Neuronal stem cell (in vitro differentiated cells): ENCODE data around the gene PCMTD2.

Experiments used
- DNase-seq: peaks from one replicate; pipeline ENCODE4 v3.0.0-alpha.2; 2013; ENCODE audit warnings: low spot score
- H2AFZ ChIP-seq: one replicate; pipeline ENCODE4 v1.6.1; 2013; ENCODE audit warnings: mild to moderate bottlenecking, low read length, inconsistent platforms
- H2AK5ac ChIP-seq: 2 replicates; pipeline ENCODE4 v1.6.1; 2013; ENCODE audit warnings: low read depth, mild to moderate bottlenecking, inconsistent platforms, low read length, moderate library complexity, mixed read lengths
- H2BK120ac ChIP-seq: 2 replicates; pipeline ENCODE4 v1.6.1; 2013; ENCODE audit warnings: low read depth, mild to moderate bottlenecking, inconsistent platforms, low read length, moderate library complexity, mixed read lengths
- H2BK12ac ChIP-seq: one replicate; pipeline ENCODE4 v1.6.1; 2013; ENCODE audit warnings: low read length, inconsistent platforms
- H2BK15ac ChIP-seq: 2 replicates; pipeline ENCODE4 v1.6.1; 2013; ENCODE audit warnings: mild to moderate bottlenecking, low read length, inconsistent platforms, mixed read lengths
- H2BK5ac ChIP-seq: one replicate; pipeline ENCODE4 v1.6.1; 2013; ENCODE audit warnings: inconsistent platforms, mild to moderate bottlenecking, low read length, moderate library complexity
- H3K14ac ChIP-seq: one replicate; pipeline ENCODE4 v1.6.1; 2013; ENCODE audit warnings: low read length, inconsistent platforms
- H3K18ac ChIP-seq: 2 replicates; pipeline ENCODE4 v1.6.1; 2013; ENCODE audit warnings: low read length, inconsistent platforms
- H3K23ac ChIP-seq: 2 replicates; pipeline ENCODE4 v1.6.1; 2013; ENCODE audit warnings: low read depth, mild to moderate bottlenecking, mixed read lengths, low read length, inconsistent platforms; ENCODE audit not compliant: poor library complexity
- H3K27ac ChIP-seq: replicated peaks from 3 replicates; pipeline ENCODE4 v1.5.1; 2013; ENCODE audit warnings: low read length, inconsistent platforms
- H3K27me3 ChIP-seq, 3 experiments: 2 replicates each; pipeline ENCODE4 v1.6.1; 2013; ENCODE audit warnings: low read length in 3 of 3, mild to moderate bottlenecking in 2 of 3, inconsistent platforms in 1 of 3, low read depth in 1 of 3, mixed read lengths in 1 of 3, moderate library complexity in 1 of 3; ENCODE audit not compliant: control insufficient read depth in 3 of 3, insufficient read depth in 3 of 3
- H3K36me3 ChIP-seq, 2 donors: replicated peaks in 1 of 2; 2 replicates each; pipeline ENCODE4 v1.6.1; 2013; ENCODE audit warnings: low read length in 2 of 2; ENCODE audit not compliant: control insufficient read depth in 2 of 2, insufficient read depth in 2 of 2
- H3K4ac ChIP-seq: 2 replicates; pipeline ENCODE4 v1.6.1; 2013; ENCODE audit warnings: inconsistent platforms, mild to moderate bottlenecking, low read length, moderate library complexity
- H3K4me1 ChIP-seq, 2 donors: 1 replicate in 1 of 2; 2 replicates in 1 of 2; pipeline ENCODE4 v1.6.1; 2013; ENCODE audit warnings: low read length in 2 of 2, low read depth in 1 of 2; ENCODE audit not compliant: control insufficient read depth in 2 of 2, insufficient read depth in 1 of 2
- H3K4me2 ChIP-seq: one replicate; pipeline ENCODE4 v1.6.1; 2013; ENCODE audit warnings: mild to moderate bottlenecking, low read length, inconsistent platforms; ENCODE audit not compliant: insufficient read depth, poor library complexity, severe bottlenecking
- H3K4me3 ChIP-seq, 2 donors: 2 replicates each; pipeline ENCODE4 v1.5.1; 2013; ENCODE audit warnings: low read length in 2 of 2, mild to moderate bottlenecking in 2 of 2, inconsistent platforms in 1 of 2, moderate library complexity in 1 of 2
- H3K79me1 ChIP-seq: one replicate; pipeline ENCODE4 v1.6.1; 2013; ENCODE audit warnings: low read depth, mild to moderate bottlenecking, inconsistent platforms, low read length, moderate library complexity
- H3K9ac ChIP-seq: one replicate; pipeline ENCODE4 v1.6.1; 2013; ENCODE audit warnings: mild to moderate bottlenecking, low read depth, low read length, inconsistent platforms; ENCODE audit not compliant: poor library complexity
- H3K9me3 ChIP-seq, 2 donors: replicated peaks in 1 of 2; 2 replicates each; pipeline versions ENCODE3 to v1.6.1; 2013; ENCODE audit warnings: low read length in 2 of 2, mild to moderate bottlenecking in 2 of 2, inconsistent platforms in 1 of 2, low read depth in 1 of 2, mixed read lengths in 1 of 2, moderate library complexity in 1 of 2; ENCODE audit not compliant: control insufficient read depth in 2 of 2, insufficient read depth in 1 of 2
- H4K8ac ChIP-seq: one replicate; pipeline ENCODE4 v1.6.1; 2013; ENCODE audit warnings: low read depth, mild to moderate bottlenecking, inconsistent platforms, low read length, moderate library complexity
- H4K91ac ChIP-seq: one replicate; pipeline ENCODE4 v1.6.1; 2013; ENCODE audit warnings: low read length, low read depth, mild to moderate bottlenecking, inconsistent platforms; ENCODE audit not compliant: poor library complexity
- WGBS, 2 donors: extraction: QIAGEN DNeasy Blood & Tissue Kit; methylation state at CpG; one replicate each; pipeline ENCODE4 v1.1.7; 2013; ENCODE audit warnings: missing lambda C conversion rate in 2 of 2, mixed read lengths in 1 of 2; ENCODE audit not compliant: insufficient read length in 2 of 2, insufficient replicate concordance in 1 of 2; ENCODE audit errors: extremely low coverage in 2 of 2; 5-methylcytosine and 5-hydroxymethylcytosine counted together

Gene PCMTD2

DNA sequence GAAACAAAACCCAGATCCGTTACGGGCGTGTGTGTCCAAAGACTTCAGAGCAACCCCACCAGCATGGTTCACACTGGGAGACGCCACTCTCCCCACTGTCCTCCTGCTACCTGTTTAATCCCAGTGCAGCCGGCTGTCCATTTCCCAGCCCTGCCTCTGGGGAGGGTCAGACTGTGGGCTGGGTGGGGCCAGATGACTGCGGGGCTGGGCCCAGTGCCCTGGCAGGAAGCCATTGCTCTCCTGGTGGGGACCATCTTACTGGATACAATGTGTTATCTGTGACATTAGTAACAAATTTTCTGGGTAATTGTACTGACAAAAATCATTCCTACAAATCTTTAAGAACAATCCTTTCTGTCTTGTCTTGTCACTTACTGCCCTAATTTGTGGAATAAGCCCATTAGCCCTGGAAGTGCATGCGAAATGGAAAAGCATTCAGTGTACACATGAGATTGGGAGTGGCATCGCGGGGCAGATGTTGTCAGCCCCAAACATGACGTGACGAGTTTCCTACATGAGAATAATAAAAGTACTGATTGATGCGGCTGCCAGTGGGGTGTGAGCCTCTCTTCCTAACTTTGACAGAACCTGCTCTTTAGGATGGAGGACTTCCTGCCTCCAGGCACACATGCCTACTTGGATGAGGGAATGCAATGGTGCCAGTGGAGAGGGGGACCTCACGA lies 37.9 kb upstream of the PCMTD2 start:
- peaks cover 4 to 11% of the 10 kb centered on the region in 2 donors for H3K4me1 ChIP-seq
- no peak overlapping the region for H3K4ac ChIP-seq
- DNase-seq = no peak
- H4K91ac ChIP-seq = no peak overlapping the region
- H3K36me3 ChIP-seq = no peaks in the 10 kb centered on the region
- H2AK5ac ChIP-seq = no peak overlapping the region
- no peak overlapping the region for H2BK120ac ChIP-seq
- no peak overlapping the region for H4K8ac ChIP-seq
- WGBS, 2 donors = no CpG with 5 or more reads among the region's 13 CpGs
- H3K27ac ChIP-seq = no peak overlapping the region
- H3K27me3 ChIP-seq = peaks cover 0 to 48% (median 0%) of the 10 kb centered on the region in 3 experiments
- no peak overlapping the region for H2BK12ac ChIP-seq
- H3K9ac ChIP-seq = no peak overlapping the region
- no peak overlapping the region for H2BK5ac ChIP-seq
- no peak overlapping the region for H3K23ac ChIP-seq
- no peaks in the 10 kb centered on the region for H3K79me1 ChIP-seq
- H3K14ac ChIP-seq = no peak overlapping the region
- no peak overlapping the region for H3K4me2 ChIP-seq
- no peaks in the 10 kb centered on the region for H3K9me3 ChIP-seq
- no peak overlapping the region for H3K18ac ChIP-seq
- no peak overlapping the region for H3K4me3 ChIP-seq
- no peak overlapping the region for H2AFZ ChIP-seq
- no peak overlapping the region for H2BK15ac ChIP-seq

DNA sequence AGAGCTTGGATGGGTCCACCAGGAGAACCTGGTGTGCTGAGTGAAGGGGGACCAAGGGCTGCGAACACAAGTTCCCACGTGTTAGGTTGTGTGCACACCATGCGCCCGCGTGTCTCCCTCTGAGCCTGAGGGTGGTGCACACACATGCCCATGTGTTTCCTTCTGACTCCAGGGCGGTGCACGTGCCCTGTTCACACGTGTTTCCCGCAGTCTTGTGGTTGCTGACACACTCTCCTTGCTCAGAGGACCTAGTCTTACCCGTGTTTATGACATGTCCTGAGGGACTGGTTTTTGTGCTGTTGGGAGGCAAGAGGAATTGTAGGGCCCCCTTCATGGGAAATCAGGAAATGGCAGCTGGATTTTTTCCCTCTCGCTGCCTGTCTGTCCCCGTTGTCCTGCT lies 36.3 kb upstream of the PCMTD2 start:
- WGBS, 2 donors = no CpG with 5 or more reads among the region's 12 CpGs
- H3K27me3 ChIP-seq = peaks cover 0 to 44% (median 0%) of the 10 kb centered on the region in 3 experiments

DNA sequence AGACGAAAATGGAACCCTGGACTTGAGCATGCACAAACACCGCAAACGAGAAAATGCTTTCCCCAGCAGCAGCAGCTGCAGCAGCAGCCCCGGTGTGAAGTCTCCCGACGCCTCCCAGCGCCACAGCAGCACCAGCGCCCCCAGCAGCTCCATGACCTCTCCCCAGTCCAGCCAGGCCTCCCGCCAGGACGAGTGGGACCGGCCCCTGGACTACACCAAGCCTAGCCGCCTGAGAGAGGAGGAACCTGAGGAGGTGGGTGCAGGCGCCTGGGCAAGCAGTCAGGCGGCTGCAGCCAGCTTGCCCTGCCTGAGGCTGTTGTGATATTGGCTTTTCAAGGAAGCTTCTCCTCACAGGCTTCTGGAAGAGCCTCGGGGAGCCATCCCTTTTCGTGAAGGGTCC lies 35.8 kb upstream of the PCMTD2 start:
- H3K23ac ChIP-seq = peak overlapping the region; percentile 52
- H3K14ac ChIP-seq = no peak overlapping the region
- no peaks in the 10 kb centered on the region for H3K9me3 ChIP-seq
- no peak overlapping the region for H2BK120ac ChIP-seq
- H3K4ac ChIP-seq = no peak overlapping the region
- H2AK5ac ChIP-seq = peak overlapping the region; percentile 68
- no peaks in the 10 kb centered on the region for H3K79me1 ChIP-seq
- no CpG with 5 or more reads among the region's 16 CpGs for WGBS, 2 donors
- H3K4me2 ChIP-seq = peak overlapping the region; percentile 31
- H3K27ac ChIP-seq = no peak overlapping the region
- H2AFZ ChIP-seq = no peak overlapping the region
- no peak overlapping the region for H3K18ac ChIP-seq
- H4K91ac ChIP-seq = no peak overlapping the region
- H2BK5ac ChIP-seq = no peak overlapping the region
- no peak overlapping the region for H4K8ac ChIP-seq
- no peak overlapping the region for H2BK12ac ChIP-seq
- no peaks in the 10 kb centered on the region for H3K36me3 ChIP-seq
- H3K27me3 ChIP-seq = peaks cover 0 to 44% (median 0%) of the 10 kb centered on the region in 3 experiments
- peaks cover 14 to 22% of the 10 kb centered on the region in 2 donors for H3K4me1 ChIP-seq
- no peak overlapping the region for H3K4me3 ChIP-seq
- peak overlapping the region; percentile 34 for H3K9ac ChIP-seq
- H2BK15ac ChIP-seq = peak overlapping the region; percentile 46
- no peak for DNase-seq

More for the DNA sequence above, 36.3 kb upstream of the PCMTD2 start:
- no peak for DNase-seq
- Histone ChIP-seq H3K4ac (no peak overlapping the region), H3K27ac (no peak overlapping the region), H2BK15ac (no peak overlapping the region), H3K4me1 (peaks cover 14 to 22% of the 10 kb centered on the region in 2 donors), H3K23ac (no peak overlapping the region), H2AFZ (no peak overlapping the region), H2BK120ac (no peak overlapping the region), H3K4me2 (no peak overlapping the region), H3K9me3 (no peaks in the 10 kb centered on the region), H4K8ac (peak overlapping the region; percentile 68), H3K36me3 (no peaks in the 10 kb centered on the region), H3K18ac (peak overlapping the region; percentile 53), H2BK5ac (peak overlapping the region; percentile 29), H3K14ac (no peak overlapping the region), H2AK5ac (peak overlapping the region; percentile 49), H3K4me3 (no peak overlapping the region), H4K91ac (no peak overlapping the region), H3K9ac (no peak overlapping the region), H2BK12ac (no peak overlapping the region), H3K79me1 (no peaks in the 10 kb centered on the region)

DNA sequence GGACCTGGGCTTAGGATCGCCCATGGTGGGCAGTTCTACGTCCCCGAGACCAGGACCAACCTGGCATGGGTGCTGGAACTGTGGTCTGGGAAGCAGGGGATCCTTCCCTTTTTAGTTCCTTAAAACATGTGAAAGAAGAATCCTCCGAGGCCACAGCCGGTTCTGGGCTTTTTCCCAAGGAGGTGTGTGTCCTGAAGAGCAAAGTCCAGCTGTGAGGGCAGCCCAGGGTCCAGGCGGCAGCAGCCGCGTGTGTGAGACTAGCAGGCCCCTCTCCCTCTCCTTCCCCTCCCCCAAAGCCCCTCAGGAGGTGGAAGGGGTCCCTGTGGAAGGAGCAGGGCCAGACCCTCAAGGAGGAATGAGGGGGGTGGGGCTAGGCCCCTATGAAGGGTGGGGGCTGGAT lies 35.1 kb upstream of the PCMTD2 start:
- H2BK12ac ChIP-seq = no peak overlapping the region
- H4K91ac ChIP-seq = no peak overlapping the region
- peak overlapping the region; percentile 70 for H3K18ac ChIP-seq
- no peaks in the 10 kb centered on the region for H3K79me1 ChIP-seq
- no peak overlapping the region for H3K4ac ChIP-seq
- peak overlapping the region; percentile 68 for H2AK5ac ChIP-seq
- no peak overlapping the region for H3K4me2 ChIP-seq
- no peak overlapping the region for H3K23ac ChIP-seq
- H3K27ac ChIP-seq = no peak overlapping the region
- no peak overlapping the region for H3K14ac ChIP-seq
- H3K27me3 ChIP-seq = peaks cover 0 to 41% (median 0%) of the 10 kb centered on the region in 3 experiments
- H4K8ac ChIP-seq = no peak overlapping the region
- DNase-seq = no peak
- H3K4me3 ChIP-seq = no peak overlapping the region
- no peaks in the 10 kb centered on the region for H3K9me3 ChIP-seq
- H2BK15ac ChIP-seq = peak overlapping the region; percentile 46
- H3K36me3 ChIP-seq = no peaks in the 10 kb centered on the region
- peaks cover 14 to 22% of the 10 kb centered on the region in 2 donors for H3K4me1 ChIP-seq
- peak overlapping the region; percentile 63 for H3K9ac ChIP-seq
- WGBS, 2 donors = no CpG with 5 or more reads among the region's 8 CpGs
- no peak overlapping the region for H2BK120ac ChIP-seq
- H2AFZ ChIP-seq = no peak overlapping the region
- H2BK5ac ChIP-seq = no peak overlapping the region
